HUES64 (cell line): ENCODE results near the gene IFRD2.

Source experiments
- H3K27ac ChIP-seq: 2 replicates; pipeline ENCODE4 v1.7.0; 2013; ENCODE audit warnings: low read depth, low read length, inconsistent platforms
- H3K27me3 ChIP-seq: 2 replicates; pipeline ENCODE4 v1.6.1; 2013; ENCODE audit warnings: mild to moderate bottlenecking, low read length; ENCODE audit not compliant: insufficient read depth
- H3K36me3 ChIP-seq: 2 replicates; pipeline ENCODE4 v1.6.1; 2013; ENCODE audit warnings: mild to moderate bottlenecking, low read length; ENCODE audit not compliant: insufficient read depth
- H3K4me1 ChIP-seq: 2 replicates; pipeline ENCODE4 v1.6.1; 2013; ENCODE audit warnings: mild to moderate bottlenecking, low read length, moderate library complexity; ENCODE audit not compliant: insufficient read depth
- H3K4me3 ChIP-seq: 2 replicates; pipeline ENCODE4 v1.5.1; 2013; ENCODE audit warnings: mild to moderate bottlenecking, low read length, moderate library complexity
- H3K9ac ChIP-seq: 2 replicates; pipeline ENCODE4 v1.6.1; 2013; ENCODE audit warnings: mild to moderate bottlenecking, low read depth, low read length
- H3K9me3 ChIP-seq: 2 replicates; pipeline ENCODE4 v1.6.1; 2013; ENCODE audit warnings: low read depth, low read length; ENCODE audit not compliant: insufficient read depth
- WGBS: fragments of 150-250, 120-280 bp; methylation state at CpG from one replicate; pipeline ENCODE4 v1.1.7; 2013; ENCODE audit warnings: missing lambda C conversion rate; 5-methylcytosine and 5-hydroxymethylcytosine counted together

IFRD2 gene

DNA sequence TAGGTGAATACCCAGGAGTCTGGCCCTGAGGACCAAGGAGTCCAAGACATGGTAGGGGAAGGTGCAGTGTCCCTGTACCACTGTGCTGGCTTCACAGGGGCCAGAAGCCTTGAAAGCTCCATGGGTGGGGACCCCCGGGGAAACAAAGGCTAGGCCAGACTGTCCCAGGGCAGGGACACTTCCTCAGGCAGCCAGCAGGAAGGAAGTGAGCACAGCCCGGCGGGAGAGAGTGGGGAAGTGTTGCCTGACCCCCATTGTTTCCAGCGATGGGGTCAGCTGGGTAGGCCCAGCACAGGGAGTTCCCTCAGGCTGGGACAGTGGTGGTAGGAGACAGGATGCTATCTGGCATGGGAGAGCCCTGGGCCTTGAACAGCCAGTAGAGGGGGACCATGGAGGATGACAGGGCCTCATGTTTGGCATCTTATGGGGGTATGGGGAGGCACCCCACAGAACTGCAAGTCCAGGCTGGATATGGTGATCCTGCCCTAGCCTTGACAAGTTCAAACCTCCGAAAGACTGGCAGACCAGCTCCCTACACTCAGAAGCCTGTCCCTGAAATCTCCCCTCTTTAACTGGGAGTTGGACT is 31.5 kb upstream of the IFRD2 start:
- 88% methylated on average over 5 of the region's 5 CpGs for WGBS
- Histone ChIP-seq H3K36me3 (peaks cover 32% of the 10 kb centered on the region), H3K4me1 (peaks cover 14% of the 10 kb centered on the region), H3K27me3 (no peaks in the 10 kb centered on the region), H3K9me3 (no peaks in the 10 kb centered on the region), H3K9ac (no peak overlapping the region), H3K27ac (no peak overlapping the region), H3K4me3 (no peak overlapping the region)

DNA sequence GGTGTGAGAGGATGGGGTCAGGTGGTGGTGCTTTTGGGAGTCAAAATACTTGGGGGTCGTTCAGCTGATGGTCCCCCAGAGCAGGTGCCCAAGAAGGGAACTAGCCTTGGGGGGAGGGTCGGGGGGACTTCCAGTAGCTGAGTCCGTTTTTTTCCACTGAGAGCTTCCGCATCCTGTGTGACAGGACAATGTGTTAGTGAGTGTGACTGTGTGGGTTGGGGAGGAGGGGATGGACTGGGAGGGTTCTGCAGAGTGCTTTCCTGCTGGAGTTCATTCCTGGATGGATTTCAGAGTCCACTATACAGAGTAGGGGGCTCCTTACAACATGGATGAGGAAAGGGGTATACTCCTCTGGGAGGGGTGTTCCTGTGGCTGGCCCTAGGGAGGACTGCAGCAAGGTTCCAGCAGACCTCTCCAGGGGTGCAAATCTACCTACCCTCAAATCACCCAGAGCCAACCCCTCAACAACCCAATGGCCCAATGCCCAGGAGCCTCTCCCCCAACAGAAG is 30.9 kb upstream of the IFRD2 start:
- H3K36me3 ChIP-seq, result peaks cover 38% of the 10 kb centered on the region
- peak overlapping the region; percentile 92; the same call in 1 of the 2 replicates for H3K4me3 ChIP-seq
- peaks cover 14% of the 10 kb centered on the region for H3K4me1 ChIP-seq
- no peak overlapping the region for H3K9ac ChIP-seq
- H3K9me3 ChIP-seq, result no peaks in the 10 kb centered on the region
- no peaks in the 10 kb centered on the region for H3K27me3 ChIP-seq
- H3K27ac ChIP-seq, result no peak overlapping the region
- WGBS, result 69% methylated on average over 4 of the region's 4 CpGs

DNA sequence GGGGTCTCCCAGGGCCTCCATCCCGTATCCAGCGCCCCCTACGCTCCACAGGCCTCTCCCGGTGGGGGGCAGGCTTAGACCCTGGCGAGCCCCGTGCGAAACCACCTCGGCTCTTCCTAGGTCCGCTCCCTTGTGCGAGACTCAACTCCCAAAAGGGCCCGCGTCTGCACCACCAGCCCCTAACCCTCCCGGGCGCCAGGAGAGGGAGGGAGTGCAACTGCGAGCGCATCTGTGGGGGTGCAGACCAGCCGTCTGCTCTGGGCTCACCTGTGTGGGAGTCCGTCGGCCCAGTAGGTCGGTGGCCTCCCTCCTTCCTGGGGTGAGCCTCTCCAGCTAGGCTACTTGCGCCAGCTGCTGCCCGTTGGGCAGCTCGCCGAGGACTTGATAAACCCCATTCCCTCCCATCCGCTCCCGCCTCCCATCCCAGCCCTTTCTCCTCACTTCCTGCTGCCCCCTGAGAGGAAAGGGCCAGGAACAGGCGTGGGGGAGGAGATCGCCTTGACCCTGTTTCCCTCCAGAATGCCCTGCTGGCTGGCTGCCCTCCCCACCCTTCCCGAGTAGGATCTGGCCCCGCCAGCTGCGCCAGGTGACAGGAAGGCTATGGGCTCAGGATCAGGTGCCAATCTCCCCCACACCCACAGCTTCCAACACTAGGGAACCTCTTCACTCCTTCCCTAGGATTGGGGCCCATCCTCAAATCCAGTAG is 30.3 kb upstream of the IFRD2 start, which contains the start of gene HYAL2:
TSS of gene HYAL2 (minus strand) at position 360 of the 706 bp plus-strand sequence. CDS start 2,256 bp downstream, outside the sequence.
- H3K9me3 ChIP-seq, result no peaks in the 10 kb centered on the region
- peaks cover 43% of the 10 kb centered on the region for H3K36me3 ChIP-seq
- no peaks in the 10 kb centered on the region for H3K27me3 ChIP-seq
- 8% methylated on average over 31 of the region's 31 CpGs for WGBS
- peaks cover 14% of the 10 kb centered on the region for H3K4me1 ChIP-seq
- peak within 1 kb of the TSS; percentile 99 for H3K27ac ChIP-seq
- peak within 1 kb of the TSS; percentile 95 for H3K9ac ChIP-seq
- peak within 1 kb of the TSS; percentile 92 for H3K4me3 ChIP-seq

DNA sequence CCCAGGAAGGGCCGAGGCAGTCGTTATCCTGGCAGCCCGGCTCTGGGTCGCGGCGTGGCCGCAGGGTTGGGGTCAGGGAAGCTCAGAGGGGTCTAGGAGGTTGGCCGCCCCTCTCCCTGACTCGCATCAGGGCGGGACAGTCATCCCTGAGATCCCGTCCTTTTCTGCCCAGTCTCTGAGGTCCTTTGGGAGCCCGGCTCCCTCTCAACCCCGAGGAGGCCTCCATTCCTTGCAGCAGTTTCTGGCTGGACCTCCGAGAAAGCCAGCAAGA is 29.8 kb upstream of the IFRD2 start:
- Histone ChIP-seq H3K9me3 (no peaks in the 10 kb centered on the region), H3K27ac (peak overlapping the region; percentile 64), H3K27me3 (no peaks in the 10 kb centered on the region), H3K4me3 (peak overlapping the region; percentile 92), H3K4me1 (peaks cover 14% of the 10 kb centered on the region), H3K36me3 (peaks cover 47% of the 10 kb centered on the region), H3K9ac (peak overlapping the region; percentile 77)
- WGBS, result 2% methylated on average over 14 of the region's 14 CpGs

DNA sequence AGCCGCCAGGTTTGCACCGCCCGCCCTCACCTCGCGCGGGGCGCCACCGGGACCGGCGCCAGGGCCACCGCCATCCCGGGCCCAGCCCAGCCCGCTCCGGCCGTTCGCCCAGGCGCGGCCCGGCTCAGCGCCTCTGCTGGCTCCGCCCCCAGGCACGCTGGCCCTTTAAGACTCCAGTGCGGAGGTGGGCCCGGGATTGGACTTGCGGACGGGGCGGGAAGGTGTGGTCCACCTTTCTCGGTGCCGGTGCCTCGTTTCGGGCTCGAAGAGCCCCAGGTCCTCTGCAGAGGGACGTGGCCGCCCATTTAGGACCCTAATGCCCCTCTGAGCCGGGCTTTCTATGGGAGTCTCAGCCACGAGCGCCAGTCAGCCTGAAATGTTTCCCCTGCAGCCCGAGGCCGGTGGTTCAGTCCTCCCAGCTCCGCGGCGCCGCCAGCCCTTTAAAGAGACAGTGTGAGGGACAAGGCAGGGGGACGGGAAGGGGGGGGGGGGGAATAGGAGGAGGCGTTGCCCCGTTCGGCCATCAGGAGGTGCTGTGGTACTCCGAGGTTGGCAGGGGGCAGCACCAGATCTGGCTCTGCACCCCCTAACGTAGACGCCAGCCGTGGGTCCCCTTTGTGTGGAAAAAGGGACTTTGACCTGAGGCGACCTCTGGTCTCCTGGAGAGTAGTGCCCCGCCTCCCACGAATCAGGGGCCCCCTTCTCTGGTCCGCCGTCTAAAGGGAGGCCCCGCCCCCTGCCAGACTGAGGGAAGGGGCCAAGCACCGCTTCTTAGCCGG is 29.3 kb upstream of the IFRD2 start:
- WGBS, result under 1% methylated on average over 58 of the region's 59 CpGs
- H3K27ac ChIP-seq, result peak overlapping the region; percentile 99

DNA sequence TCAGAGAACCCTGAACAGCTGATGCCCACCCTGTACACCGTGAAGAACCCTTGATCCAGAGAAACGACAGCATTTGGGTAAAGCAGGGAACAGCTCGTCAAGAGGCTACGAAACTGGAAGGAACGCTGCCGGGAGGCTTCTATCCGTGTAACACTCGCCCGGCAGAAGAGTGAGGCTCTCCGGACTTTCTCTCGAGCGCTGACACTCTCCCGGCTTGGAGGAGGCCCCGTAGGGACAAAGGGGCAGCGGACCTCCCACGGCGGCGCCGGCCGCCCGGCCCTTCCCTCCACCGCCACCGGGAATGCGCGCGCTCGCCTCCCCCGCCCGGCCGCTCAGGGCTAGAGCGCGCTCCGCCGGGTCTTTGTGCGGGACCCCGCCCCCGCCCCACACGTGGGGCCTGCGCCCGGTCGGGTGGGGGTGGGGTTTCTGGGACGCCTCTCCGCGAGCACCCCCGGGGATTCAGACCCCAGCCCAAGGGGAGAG is 28.7 kb upstream of the IFRD2 start:
- no peaks in the 10 kb centered on the region for H3K9me3 ChIP-seq
- no peaks in the 10 kb centered on the region for H3K27me3 ChIP-seq
- H3K4me3 ChIP-seq, result peak overlapping the region; percentile 92
- peak overlapping the region; percentile 99 for H3K27ac ChIP-seq
- H3K9ac ChIP-seq, result peak overlapping the region; percentile 95
- under 1% methylated on average over 45 of the region's 45 CpGs for WGBS
- H3K4me1 ChIP-seq, result peaks cover 18% of the 10 kb centered on the region
- H3K36me3 ChIP-seq, result peaks cover 52% of the 10 kb centered on the region

More for the DNA sequence above, 29.3 kb upstream of the IFRD2 start:
- Histone ChIP-seq H3K4me3 (peak overlapping the region; percentile 92), H3K4me1 (peaks cover 17% of the 10 kb centered on the region), H3K27me3 (no peaks in the 10 kb centered on the region), H3K9me3 (no peaks in the 10 kb centered on the region), H3K36me3 (peaks cover 52% of the 10 kb centered on the region), H3K9ac (peak overlapping the region; percentile 95)

DNA sequence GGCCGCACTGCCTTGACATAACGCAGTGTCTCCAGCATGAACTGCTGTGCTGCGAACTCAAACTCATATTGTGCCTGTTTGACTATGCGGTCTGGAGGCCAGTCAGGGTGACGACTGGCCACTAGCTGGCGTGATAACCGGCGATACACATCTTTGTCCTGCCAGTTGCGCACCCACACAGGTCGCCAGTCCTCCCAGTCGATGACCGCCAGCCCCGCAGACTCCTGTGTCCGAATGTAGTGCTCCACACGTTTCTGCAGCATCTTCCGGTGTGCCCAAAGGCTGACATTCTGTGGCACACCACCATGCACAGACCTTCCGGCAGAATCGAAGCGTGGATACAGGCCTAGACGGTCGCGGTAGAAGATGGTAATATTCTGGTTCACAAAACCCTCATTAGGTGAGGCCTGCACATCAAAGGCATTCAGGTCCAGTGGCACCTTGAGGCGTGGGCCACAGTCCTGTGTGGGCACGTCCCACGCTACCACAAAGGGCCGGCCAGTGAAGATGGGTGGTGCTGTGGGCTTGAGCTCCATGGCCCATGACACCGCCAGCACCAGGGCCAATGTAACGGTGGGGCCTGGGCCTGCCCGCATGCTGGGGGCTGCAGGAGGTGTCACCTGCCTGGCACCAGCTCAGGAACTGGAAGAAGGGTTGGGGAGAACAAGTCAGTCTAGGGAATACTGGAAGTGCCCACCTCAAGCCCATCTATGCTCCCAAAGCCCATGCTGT is 27.8 kb upstream of the IFRD2 start:
- H3K4me3 ChIP-seq, result peak overlapping the region; percentile 92
- H3K9me3 ChIP-seq, result no peaks in the 10 kb centered on the region
- no peaks in the 10 kb centered on the region for H3K27me3 ChIP-seq
- H3K4me1 ChIP-seq, result peaks cover 18% of the 10 kb centered on the region
- peaks cover 44% of the 10 kb centered on the region for H3K36me3 ChIP-seq
- H3K27ac ChIP-seq, result no peak overlapping the region; the same call in 1 of the 2 replicates
- WGBS, result 93% methylated on average over 29 of the region's 29 CpGs
- peak overlapping the region; percentile 95 for H3K9ac ChIP-seq

DNA sequence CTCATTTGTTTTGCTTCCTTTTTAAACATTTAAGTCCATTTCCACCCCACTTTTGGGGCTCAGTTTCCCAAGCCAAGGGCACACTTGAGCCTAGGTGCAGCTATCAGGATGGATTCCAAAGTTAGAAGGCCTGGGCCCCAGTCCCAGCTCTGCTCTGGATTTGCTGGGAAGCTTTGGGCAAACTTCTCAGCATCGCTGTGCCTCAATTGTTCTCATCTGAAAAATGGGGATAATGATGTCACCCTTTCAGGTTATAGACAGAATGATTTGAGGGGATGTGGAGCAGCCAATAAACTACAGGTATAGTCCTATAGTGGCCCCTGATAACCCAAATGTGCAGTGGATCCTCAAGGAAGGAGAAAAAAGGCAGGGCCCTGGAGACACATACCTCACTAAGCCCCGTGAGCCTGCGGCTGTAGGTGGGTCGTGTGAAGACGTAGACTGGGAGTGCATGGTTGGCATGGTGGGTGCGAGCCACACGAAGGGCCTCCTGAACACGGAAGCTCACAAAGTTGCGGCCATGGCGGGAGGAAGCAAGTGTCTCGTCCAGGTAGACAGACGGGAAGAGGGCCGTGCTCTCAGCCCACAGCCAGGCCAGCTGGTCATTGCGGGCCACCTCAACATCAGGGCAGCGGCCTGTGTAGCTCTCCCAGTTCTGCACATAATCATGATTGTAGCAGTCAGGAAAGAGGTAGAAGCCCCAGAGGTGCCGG is 27.1 kb upstream of the IFRD2 start:
- Histone ChIP-seq H3K9me3 (no peaks in the 10 kb centered on the region), H3K4me3 (no peak overlapping the region), H3K27me3 (no peaks in the 10 kb centered on the region), H3K9ac (no peak overlapping the region), H3K4me1 (peaks cover 18% of the 10 kb centered on the region), H3K27ac (no peak overlapping the region), H3K36me3 (peaks cover 40% of the 10 kb centered on the region)
- WGBS, result 94% methylated on average over 16 of the region's 16 CpGs

DNA sequence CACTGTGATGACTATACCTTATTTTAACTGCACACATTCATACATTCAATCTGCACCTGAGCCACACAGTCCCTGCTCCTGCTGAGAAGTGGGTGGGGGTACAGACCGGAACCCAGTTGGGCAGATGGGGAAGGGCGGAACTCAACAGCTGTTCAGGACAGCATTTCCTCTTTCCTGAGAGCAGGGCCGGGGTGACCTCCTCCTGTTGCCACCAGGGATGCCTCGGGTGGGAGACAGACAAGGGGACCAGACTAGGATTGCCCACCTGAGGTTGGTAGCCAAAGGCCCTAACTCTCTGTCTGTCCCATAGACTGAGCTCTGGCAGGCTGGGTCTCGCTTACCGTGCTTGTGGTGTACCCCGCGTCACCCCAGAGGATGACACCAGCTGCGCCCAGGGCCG is 26.4 kb upstream of the IFRD2 start:
- 96% methylated on average over 10 of the region's 10 CpGs for WGBS

DNA sequence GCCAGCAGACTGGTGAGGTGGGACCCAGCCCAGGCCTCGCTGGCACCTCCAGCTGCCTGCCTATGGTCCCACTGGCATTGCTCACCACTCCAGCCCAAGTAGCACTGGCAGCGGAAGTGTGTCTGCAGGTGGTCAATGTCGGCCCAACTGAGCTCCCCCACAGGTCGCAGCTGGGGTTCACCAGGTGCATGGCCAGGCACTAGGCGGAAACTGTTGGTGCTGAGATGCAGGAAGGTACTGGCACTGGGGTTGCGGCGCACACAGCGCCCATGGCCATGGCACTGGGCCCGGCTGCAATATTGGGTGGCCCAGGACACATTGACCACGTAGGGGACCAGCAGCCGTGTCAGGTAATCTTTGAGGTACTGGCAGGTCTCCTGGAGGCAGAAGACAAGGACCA is 25.9 kb upstream of the IFRD2 start:
- Histone ChIP-seq H3K27me3 (no peaks in the 10 kb centered on the region), H3K27ac (no peak overlapping the region), H3K9me3 (no peaks in the 10 kb centered on the region), H3K4me3 (no peak overlapping the region), H3K4me1 (peaks cover 15% of the 10 kb centered on the region), H3K36me3 (peaks cover 40% of the 10 kb centered on the region), H3K9ac (no peak overlapping the region)
- 95% methylated on average over 11 of the region's 11 CpGs for WGBS

More for the DNA sequence above, 26.4 kb upstream of the IFRD2 start:
- peaks cover 40% of the 10 kb centered on the region for H3K36me3 ChIP-seq
- no peaks in the 10 kb centered on the region for H3K9me3 ChIP-seq
- H3K4me3 ChIP-seq, result no peak overlapping the region
- H3K9ac ChIP-seq, result no peak overlapping the region
- no peak overlapping the region for H3K27ac ChIP-seq
- H3K4me1 ChIP-seq, result peaks cover 18% of the 10 kb centered on the region
- H3K27me3 ChIP-seq, result no peaks in the 10 kb centered on the region
